ENCODE data around the gene DHFR.

Gene DHFR

DNA sequence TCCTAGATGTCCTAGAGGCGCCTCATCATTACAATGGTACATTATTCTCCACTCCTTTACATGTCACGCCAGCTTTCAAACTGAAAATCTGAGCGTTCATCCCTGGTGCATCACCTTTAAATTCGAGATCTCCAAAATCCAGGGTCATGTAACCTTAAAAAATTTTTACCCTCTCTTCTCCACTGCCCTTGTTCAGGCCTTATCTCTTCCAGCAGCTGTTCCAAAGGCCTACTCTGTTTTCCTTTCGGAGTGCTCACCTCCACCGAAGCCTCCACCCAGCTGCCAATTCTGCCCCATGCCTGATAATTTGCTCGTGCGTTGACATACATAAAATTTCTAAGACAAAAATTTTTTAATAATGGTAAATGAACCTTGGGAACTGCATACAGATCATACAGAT, 1.3 kb downstream of the DHFR start:
- no peak for DNase-seq

DNA sequence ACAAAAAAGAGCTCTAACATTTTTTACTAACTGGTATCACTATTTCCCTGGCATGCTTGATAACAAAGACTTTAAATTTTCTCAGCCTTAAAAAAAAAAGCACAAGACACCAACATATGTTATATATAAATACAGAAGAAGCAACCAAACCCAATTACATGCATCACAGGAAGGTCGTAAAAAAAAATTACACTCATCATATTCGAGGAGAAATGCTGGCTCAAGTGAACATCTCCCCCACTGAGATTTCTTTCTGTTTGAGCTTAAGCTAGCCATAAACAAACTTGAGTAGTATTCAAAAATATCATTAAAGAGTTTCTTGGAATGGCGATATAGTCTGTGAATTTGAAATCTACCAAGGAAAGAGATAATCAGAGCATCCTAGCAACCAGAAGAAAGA, 7.9 kb downstream of the DHFR start:
- DNase-seq = no peak

DNA sequence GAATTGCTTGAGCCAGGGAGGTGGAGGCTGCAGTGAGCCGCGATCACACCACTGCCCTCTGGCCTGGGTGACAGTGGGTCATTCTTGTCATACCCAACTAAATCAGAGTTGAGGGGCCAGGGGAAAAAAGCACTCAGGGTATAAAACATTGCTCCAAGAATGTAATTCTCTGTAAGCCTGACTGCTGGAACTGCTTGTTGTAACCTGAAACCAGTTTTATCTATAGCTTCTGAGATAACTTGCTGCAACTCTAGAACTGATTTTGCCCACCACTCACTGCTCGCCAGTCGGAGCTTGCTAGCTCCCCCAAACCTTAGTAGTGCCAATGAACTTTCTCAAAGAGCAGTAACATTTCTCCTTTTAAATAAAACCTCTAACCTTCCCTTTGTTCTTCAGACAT, 9.9 kb downstream of the DHFR start:
- DNase-seq = no peak

DNA sequence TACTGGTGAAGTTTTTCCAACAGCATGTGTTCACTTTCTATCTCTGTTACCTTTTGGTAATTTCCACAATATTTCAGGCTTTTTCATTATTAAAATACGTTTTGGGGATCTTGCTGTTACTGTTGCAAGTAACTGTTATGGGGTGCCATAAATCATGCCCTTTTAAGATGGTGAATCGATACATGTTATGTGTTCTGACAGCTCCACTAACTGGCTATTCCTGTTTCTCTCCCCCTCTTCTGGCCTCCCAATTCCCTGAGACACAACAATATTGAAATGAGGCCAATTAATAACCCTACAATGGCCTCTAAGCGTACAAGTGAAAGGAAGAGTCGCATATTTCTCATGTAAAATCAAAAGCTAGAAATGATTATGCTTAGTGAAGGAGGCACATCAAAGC, 13.4 kb downstream of the DHFR start:
- no peak for DNase-seq

DNA sequence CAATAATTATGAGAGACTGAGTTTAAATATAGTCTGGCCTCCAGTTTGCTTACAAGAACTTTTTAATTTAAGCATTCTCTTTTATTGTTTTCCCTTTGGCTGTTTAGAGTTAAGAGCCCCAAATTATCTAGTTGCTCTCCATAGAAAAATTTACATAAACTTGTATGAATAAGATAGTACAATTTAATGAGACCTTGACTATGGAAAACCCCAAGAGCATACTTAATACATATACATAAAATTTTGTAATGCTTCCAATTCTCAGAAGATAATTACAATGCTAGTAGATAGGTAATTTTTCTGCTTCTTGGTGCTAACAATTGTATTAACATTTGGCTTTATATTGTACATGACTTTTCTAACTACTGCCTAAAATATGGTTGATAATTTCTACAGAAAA, 20.6 kb downstream of the DHFR start:
- no peak for DNase-seq

DNA sequence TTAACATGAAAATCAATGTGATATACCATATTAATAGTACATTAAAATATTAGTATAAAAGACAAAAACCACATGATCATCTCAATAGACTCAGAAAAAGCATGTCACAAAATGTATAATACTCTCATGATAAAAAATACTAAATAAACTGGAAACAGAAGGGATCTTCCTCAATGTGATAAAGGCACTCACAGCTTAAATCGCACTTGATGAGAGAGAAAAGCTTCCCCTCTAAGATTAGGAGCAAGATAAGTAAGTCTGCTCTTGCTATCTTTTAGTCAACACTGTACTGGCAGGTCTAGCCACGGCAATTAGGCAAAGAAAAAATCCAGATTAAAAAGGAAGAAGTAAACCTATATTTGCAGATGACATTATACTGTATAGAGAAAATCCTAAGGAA, 22.1 kb downstream of the DHFR start:
- DNase-seq = no peak

DNA sequence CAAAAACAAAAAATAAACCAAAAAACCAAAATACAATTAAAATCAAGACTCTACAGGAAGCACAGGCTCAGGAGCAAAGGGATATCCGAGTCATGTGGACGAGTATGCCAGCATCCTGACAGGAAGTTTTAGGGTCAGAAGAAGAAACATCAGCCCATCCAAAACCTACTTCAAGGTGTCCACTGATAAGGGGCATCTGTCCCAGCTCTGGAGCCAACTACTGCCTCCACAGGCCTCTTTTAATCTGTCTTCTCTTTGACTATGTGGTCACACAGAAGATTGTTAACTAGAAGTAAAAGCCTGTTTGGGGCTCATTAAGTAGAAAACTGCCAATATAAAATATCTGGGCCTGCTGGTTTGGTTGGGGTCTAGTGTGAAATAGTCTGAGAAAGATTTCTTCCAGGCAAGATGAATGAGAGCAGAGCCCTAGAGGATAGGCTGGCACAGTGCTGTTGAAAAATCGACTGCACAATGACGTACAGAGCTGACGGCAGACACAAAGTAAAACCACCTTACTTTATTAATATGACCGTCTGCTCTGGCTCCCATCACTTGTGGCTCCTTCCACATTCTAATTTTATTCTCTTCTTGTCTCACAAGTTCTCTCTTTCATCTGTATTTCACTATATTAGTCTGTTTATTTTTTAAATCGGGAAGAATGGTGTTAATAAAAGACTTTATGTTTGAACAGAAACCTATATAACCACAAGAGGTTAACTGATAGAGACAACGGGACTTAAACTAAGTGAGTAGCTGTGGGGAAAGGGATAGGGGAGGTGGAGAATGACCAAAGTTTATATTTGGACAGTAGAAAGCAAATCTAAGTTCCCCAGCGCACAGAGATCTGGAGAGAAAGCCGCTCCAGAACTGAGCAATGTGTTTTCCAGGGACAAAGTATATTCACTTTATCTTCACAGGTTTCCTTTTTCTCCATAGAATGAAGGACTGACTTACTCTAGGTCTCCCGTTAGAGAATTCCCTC, 23.2 kb downstream of the DHFR start:
- DNase-seq = no peak

DNA sequence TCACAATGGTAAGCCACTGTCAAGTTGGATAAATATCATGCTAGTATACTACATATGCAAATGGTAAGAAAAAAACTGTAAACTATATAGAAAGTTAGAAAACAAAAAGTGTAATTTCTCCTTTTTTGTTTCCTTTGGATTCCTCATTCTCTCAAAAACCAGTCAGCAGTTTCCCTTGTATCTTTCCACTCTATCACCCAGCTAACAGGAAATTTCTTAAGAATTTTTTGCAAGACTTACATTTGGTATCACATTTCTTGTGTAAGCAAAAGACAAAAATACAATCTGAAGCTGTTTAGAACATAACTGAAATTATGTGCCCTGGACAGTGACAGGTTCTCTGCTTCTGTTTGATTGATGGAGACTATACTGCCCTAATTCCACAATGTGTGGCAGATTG, 25.5 kb downstream of the DHFR start:
- DNase-seq = no peak

DNA sequence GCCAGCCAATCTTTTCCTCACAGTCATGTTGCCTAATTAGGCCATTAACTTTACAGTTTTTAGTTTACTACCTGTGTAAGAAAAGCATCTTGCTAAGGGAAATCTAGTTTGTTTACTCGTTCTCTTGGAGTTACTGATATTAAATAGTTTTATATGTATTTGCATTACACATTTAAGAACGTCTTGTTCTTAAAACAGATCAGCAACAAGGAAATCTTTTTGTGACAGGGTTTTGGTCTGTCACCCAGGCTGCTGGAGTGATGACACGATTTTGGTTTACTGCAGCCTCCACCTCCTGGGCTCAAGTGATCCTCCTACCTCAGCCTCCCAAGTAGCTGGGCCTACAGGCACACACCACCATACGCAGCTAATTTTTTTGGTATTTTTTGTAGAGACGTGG, 29.6 kb downstream of the DHFR start:
- DNase-seq = no peak

DNA sequence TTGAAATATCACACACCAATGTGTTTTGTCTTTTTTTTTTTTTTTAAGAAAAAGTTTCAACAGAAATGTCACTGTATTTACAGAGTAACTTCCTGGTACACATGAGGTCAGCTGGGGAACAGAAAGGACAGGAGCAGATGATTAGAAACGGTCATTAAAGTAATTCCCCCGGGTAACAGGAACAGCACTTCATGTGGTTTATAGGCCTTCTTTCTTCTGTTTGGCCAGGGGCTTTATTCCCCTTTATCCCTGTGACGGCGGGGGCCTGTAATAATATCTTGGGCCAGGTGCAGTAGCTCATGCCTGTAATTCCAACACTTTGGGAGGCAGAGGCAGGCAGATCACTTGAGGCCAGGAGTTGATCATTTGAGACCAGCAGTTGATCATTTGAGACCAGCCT, 30.8 kb downstream of the DHFR start:
- DNase-seq = no peak

DNA sequence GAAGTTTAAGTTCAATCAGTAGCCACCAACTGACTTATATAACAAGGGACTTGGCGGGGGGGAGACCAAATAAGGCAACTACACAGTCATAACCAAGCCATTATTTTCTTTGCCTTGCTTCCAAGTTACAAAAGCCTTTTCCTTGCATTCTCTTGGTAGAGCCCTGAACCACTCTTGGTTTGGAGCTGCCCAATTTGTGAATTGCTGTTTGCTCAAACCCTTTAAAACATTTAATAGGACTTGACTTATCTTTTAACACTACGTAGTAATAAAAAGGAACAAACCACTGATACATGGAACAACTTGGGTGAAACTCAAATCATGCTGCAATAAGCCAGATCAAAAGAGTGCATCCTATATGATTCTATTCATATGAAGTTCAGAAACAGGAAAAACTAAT, 32.0 kb downstream of the DHFR start:
- DNase-seq = no peak

DNA sequence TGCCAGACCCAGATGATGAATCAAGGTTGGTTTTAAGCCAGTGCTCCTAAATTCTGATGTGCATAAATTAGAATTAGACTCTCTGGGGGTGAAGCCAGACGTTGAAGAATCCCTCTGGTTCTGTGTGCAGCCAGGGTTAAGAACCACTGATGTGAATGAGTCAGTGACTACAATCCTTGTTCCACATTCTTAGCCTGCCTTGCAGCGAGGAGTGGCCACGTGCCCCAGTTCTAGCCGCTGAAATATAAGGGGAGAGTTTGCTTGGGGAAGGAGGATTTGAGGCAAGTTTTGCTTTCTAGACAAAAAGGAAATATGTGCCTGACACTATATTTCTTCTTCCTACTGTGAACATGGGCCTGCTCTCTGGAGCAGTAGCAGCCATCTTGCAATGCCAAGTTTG, 34.6 kb downstream of the DHFR start:
- no peak for DNase-seq

DNA sequence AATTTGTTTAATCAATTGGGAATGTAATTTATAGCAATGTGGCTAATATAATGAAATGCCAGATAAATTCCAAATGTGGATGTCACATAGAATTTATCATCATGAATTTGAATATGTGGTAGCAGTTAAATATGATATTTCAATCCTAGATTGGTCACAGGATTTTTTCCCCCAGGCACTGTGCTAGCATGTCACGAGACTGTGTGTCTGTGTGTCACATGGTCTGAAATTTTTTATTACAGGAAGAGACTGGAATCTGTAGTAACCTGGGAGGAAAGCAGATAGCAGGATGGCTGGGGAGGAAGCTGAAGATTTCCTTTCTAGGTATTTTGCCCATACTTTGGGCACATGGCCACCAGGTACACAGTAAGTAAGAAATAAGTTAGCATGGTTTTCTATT, 35.7 kb downstream of the DHFR start:
- no peak for DNase-seq

DNA sequence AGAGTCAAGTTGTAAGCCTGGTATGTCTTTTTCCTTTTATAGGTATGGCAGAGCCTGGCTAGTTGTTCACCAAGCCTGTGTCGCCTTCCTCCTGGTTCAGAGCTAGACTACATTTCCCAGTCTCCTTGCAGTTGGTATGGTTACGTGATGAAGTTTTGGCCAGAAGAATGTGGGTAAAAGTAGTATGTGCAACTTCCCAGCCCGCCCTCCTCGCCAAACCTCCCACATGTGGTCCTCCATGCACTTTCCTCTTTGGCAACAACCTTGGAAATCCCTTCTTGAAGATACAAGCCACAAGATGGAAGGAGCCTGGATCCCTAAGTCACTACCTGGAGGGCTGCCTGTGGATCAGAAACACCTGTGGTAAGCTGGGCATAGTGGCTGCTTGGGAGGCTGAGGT, 36.3 kb downstream of the DHFR start:
- no peak for DNase-seq

DNA sequence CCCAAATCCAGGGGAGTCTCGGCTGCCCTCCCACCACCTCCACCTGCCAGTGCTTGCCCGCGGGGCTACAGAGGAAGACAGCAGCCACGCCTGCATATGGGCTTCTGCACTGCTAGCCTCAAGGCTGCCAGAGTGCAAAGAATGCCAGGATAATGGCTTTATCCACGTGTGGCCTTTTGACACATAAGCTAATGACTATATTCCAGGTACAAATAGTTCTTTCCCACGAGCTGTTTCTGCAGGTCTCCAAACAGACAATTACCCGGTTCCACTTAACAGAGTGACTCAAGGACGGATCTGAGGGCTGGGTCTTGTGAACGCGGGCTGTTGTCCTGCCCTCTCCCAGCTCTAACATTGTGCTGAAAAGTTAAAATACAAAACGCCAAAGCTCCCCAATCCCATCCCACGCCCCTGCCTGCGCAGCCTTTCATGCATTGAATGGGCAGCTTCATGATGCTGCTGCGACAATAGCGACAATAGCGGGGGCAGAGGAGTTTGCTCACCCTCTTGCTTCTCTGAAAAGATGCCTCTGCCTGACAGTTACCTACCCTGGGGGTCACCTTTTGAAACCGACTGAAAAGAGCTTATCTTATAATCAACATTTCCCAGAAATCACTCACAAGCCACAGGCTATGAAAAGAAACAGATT, 39.4 kb downstream of the DHFR start:
- DNase-seq = no peak

DNA sequence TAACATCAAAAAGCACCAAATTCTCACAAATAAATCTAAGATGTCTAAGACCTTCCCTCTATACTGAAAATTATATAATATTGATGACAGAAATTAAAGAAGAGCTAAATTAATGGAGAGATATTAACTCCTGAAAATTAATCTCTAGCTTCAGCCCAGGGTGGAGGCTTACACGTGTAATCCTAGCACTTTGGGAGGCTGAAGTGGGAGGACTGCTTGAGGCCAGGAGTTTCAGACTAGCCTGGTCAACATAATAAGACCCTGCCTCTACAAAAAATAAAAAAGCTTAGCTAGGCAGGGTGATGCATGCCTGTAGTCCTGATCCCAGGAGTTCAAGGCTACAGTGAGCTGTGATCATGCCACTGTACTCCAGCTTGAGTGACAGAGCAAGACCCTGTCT, 45.1 kb downstream of the DHFR start:
- DNase-seq = no peak

DNA sequence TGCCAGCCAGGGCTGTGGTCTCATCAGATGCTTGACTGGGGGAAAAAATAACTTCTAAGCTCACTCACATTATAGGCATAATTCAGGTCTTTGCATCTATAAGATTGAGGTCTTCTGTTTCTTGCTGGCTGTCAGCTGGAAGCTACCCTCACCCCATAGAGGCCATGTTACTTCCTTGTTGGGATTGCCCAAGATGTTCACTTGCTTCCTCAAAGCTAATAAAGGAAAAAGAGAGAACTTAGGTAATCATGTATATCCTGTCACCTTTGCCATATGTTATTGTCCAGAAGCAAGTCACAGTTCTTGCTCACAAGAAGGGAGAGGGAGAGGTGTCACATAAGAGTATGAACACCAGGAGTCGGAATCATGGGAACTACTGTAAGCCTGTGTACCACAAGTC, 46.1 kb downstream of the DHFR start:
- DNase-seq = no peak

DNA sequence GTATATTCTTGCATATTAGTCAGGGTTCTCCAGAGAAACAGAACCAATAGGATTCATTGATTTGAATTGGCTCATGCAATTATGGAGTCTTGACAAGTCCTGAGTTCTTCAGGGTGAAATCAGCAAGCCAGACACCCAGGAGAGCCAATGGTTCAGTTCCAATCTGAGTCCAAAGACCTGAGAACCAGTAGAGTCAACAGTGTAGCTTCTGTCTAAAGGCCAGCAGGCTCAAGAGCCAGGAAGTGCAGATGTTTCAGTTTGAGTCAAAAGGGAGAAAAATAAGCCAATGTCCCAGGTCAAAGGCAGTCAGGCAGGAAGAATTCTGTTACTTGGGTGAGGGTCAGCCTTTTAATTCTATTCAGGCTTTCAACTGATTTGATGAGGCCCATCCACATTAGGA, 47.0 kb downstream of the DHFR start:
- DNase-seq = no peak

DNA sequence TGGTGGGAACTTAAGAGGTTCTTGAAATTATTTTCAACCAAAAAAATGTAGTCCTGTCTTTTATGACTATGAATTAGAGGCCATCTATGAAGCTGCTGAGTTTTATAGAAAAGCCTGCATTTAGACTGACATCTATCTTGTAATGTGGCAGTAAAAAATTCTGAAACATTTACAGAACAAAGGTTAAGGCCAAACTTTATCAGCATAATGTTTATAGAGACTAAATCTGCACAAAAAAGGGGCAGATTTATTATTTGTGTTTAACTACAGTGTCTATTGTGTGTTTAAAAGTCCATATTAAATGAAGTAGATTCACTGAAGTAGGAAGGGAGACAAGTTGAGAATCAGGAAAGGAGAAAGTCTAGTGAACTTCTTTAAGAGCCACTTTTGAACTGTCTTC, 47.4 kb downstream of the DHFR start:
- no peak for DNase-seq

DNA sequence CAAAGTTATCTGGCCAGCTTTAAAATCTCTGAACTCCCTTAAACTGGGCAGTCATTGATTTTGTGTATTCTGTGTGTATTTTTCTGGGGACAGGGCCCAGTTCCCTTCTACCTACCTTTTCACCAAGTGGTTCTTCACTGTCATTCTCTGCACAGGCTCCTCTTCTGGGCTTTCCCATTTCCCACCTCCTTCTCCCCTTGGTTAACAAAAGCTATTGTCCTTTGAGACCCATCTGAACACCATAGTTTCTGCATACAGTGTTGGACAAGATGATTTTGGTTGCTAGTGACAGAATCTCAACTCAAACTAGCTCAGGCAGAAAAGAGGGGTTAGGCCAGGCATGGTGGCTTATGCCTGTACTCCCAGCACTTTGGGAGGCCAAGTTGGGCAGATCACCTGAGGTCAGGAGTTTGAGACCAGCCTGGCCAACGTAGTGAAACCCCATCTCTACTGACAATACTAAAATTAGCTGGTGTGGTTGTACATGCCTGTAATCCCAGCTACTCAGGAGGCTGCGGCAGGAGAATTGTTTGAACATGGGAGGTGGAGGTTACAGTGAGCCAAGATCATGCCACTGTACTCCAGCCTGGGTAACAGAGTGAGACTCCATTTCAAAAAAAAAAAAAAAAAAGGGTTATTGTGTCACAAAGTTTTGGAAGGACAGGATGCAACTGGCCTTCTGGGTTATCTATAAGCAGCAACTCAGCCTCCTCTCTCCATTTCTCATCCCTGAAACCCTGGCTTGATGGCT, 53.7 kb downstream of the DHFR start:
- DNase-seq = no peak

DNA sequence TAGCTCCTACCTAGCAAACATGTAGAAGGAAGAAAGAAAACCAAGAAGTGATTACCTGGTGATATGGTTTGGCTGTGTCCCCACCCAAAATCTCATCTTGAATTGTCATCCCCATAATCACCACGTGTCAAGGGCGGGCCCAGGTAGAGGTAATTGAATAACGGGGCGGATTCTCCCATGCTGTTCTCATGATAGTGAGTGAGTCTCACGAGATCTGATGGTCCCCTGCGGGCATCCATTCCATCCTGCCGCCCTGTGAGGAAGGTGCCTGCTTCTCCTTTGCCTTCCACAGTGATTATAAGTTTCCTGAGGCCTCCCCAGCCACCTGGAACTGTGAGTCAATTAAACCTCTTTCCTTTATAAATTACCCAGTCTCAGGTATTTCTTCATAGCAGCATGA, 57.3 kb downstream of the DHFR start:
- no peak for DNase-seq

DNA sequence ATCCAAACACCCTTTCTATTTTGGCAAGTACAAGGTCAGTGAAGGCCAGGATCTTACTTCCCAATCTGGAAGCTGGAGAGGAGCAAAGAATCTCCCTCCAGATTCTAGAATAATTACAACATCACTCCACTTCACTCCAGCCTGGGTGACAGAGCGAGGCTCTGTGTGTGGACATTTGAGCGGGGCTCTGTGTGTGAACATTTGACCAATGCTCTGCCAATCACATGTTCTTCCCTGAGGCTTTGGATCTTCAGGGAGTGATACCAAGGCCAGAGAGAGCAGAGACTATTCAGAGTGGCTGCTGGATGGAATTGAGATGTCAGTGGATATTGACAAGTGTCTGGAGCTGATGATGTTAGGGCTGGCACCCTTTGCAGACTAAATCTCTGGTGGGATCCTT, 60.0 kb downstream of the DHFR start:
- DNase-seq = no peak

DNA sequence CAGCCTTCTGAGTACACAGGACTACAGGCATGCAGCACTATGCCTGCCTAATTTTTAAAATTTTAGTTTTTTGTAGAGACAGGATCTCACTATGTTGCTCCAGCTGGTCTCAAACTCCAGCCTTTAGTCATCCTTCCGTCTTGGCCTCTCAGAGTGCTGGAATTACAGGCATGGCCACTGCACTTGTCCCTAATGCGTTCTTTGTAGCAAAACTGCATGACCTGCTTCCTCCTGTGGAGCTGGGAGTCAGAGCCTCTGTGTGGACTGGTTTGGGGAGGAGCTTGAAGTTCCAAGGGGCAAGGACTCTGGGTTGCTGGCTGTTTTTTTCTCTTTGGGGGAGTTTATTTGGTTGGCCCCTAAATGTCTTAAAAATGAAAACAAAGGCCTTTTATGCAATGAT, 62.0 kb downstream of the DHFR start:
- no peak for DNase-seq

DNA sequence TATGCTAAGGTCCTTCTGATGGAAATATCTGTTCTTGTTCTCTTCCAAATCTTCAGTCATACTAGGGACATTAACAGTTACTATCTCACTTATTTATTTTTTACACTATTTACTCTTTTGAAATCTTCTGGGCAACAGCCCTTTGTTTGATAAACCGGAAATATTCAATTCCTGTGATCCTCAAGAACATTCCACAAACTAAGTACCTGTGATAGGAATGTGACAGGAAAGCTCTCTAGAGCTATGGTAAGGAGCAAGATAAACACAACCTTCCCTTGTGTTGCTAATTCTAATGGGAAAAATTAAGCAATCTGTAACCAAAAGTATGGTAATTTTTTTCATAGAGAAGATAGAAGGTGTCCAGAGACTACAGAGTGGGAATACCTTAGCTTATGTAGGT, 62.7 kb downstream of the DHFR start:
- DNase-seq = no peak

Data from GOT3 (cell line).